ENCODE measurements around the gene NLRP13. TPM values are rescaled to one million over a fixed set of nuclear protein-coding genes. Genes with fewer than 3 reads are reported as not detected.

The NLRP13 gene
- polyA plus RNA-seq, 1 of the 3 experiments (the other 2 are of a cell fraction): not detected

- H3K4me1 ChIP-seq (ENCODE audit: control insufficient read depth in 1 of 2, insufficient read depth in 2 of 2, low read depth in 1 of 2, low read length in 1 of 2): no peaks in the 10 kb centered on the region
- no peak overlapping the region for H3K9ac ChIP-seq
- no peaks in the 10 kb centered on the region for H3K79me2 ChIP-seq (ENCODE audit: insufficient read depth)
- no peak for DNase-seq
- no peaks in the 10 kb centered on the region for H3K9me2 ChIP-seq
- WGBS (ENCODE audit: low lambda C conversion rate): 1% methylated on average over 3 of the region's 3 CpGs
- no peaks in the 10 kb centered on the region; the same call in 1 of the 2 replicates for H3K27me3 ChIP-seq (ENCODE audit: insufficient read depth)
- no peaks in the 10 kb centered on the region for H3K9me3 ChIP-seq
- H4K20me1 ChIP-seq (ENCODE audit: insufficient read depth): no peaks in the 10 kb centered on the region
- TF ChIP-seq EP300 (IDR thresholded peaks at IDR 0.05; ENCODE audit: borderline replicate concordance in 1 of 2, low read depth in 1 of 2, low read length in 1 of 2): no peak
- TF ChIP-seq GATA2 (CRISPR knock-in tag; IDR thresholded peaks at IDR 0.05): no peak
- no peak for TF ChIP-seq ELF1 (IDR thresholded peaks at IDR 0.05)
- no peak for TF ChIP-seq CTCF (IDR thresholded peaks at IDR 0.05)
- TF ChIP-seq REST (IDR thresholded peaks at IDR 0.05; ENCODE audit: low read depth, low read length): no peak
- TF ChIP-seq MXI1 (IDR thresholded peaks at IDR 0.05; ENCODE audit: low read depth, low read length): no peak
- TF ChIP-seq YY1 (IDR thresholded peaks at IDR 0.05; ENCODE audit: low read depth): no peak
- TF ChIP-seq TCF12 (IDR thresholded peaks at IDR 0.05): no peak
- POLR2A ChIA-PET: no interaction called here
- H3K36me3 ChIP-seq (replicated peaks in 1 of 2; ENCODE audit: control insufficient read depth in 1 of 2, insufficient read depth in 2 of 2, low read length in 1 of 2): no peaks in the 10 kb centered on the region
- CTCF ChIA-PET: no interaction called here
- H2AFZ ChIP-seq (ENCODE audit: low read depth): no peak overlapping the region
- H3K4me2 ChIP-seq: no peak overlapping the region
- H3F3A ChIP-seq (replicated peaks; ENCODE audit: insufficient read depth): no peaks in the 10 kb centered on the region
- H3K4me3 ChIP-seq (ENCODE audit: low read depth in 2 of 2, low read length in 1 of 2): no peak overlapping the region
- H3K27ac ChIP-seq (ENCODE audit: low read depth in 2 of 2, low read length in 1 of 2): no peak overlapping the region
Measured at GRCh38 chr19:55973982-55974381, 41.8 kb upstream of the NLRP13 start.

- ChIA-PET CTCF (no interaction called here), POLR2A (interaction anchor here (0.5 kb wide), 1 partner anchor 1430 kb away, joined by 3 read pairs; no protein-coding TSS in a partner anchor)
- Histone ChIP-seq H2AFZ (ENCODE audit: low read depth) (no peak overlapping the region), H3K27ac (ENCODE audit: low read depth in 2 of 2, low read length in 1 of 2) (no peak overlapping the region), H3F3A (replicated peaks; ENCODE audit: insufficient read depth) (no peaks in the 10 kb centered on the region), H4K20me1 (ENCODE audit: insufficient read depth) (no peaks in the 10 kb centered on the region), H3K4me2 (peak overlapping the region; percentile 19; the same call in 1 of the 2 replicates), H3K4me3 (ENCODE audit: low read depth in 2 of 2, low read length in 1 of 2) (no peak overlapping the region), H3K27me3 (ENCODE audit: insufficient read depth) (peaks cover 20% of the 10 kb centered on the region; the same call in 1 of the 2 replicates), H3K79me2 (ENCODE audit: insufficient read depth) (no peaks in the 10 kb centered on the region), H3K4me1 (ENCODE audit: control insufficient read depth in 1 of 2, insufficient read depth in 2 of 2, low read depth in 1 of 2, low read length in 1 of 2) (no peaks in the 10 kb centered on the region), H3K9ac (no peak overlapping the region), H3K36me3 (replicated peaks in 1 of 2; ENCODE audit: control insufficient read depth in 1 of 2, insufficient read depth in 2 of 2, low read length in 1 of 2) (no peaks in the 10 kb centered on the region), H3K9me2 (no peaks in the 10 kb centered on the region), H3K9me3 (no peaks in the 10 kb centered on the region)
- no peak for DNase-seq
- TF ChIP-seq PBX3 (IDR thresholded peaks at IDR 0.05): no peak
- TF ChIP-seq ZBTB33 (IDR thresholded peaks at IDR 0.05; ENCODE audit: borderline replicate concordance, low read depth): no peak
- no peak for TF ChIP-seq MEF2A (IDR thresholded peaks at IDR 0.05; ENCODE audit: borderline replicate concordance, low read depth)
- no peak for TF ChIP-seq RFX5 (IDR thresholded peaks at IDR 0.05; ENCODE audit: low read length)
- WGBS (ENCODE audit: low lambda C conversion rate): 9% methylated on average over 10 of the region's 10 CpGs
Measured at GRCh38 chr19:55962186-55962585, 30.1 kb upstream of the NLRP13 start.

Measured in SK-N-SH (cell line).